Measurements from ENCODE around the gene RND1.
A peak's percentile ranks its signal among the peaks of the same experiment; 100 is the strongest.
"Not testable (repeated sequence)": the region's sequence is repeated elsewhere in the genome, so short reads cannot be mapped to it uniquely, and the experiment has no call there.

RND1 gene

DNA sequence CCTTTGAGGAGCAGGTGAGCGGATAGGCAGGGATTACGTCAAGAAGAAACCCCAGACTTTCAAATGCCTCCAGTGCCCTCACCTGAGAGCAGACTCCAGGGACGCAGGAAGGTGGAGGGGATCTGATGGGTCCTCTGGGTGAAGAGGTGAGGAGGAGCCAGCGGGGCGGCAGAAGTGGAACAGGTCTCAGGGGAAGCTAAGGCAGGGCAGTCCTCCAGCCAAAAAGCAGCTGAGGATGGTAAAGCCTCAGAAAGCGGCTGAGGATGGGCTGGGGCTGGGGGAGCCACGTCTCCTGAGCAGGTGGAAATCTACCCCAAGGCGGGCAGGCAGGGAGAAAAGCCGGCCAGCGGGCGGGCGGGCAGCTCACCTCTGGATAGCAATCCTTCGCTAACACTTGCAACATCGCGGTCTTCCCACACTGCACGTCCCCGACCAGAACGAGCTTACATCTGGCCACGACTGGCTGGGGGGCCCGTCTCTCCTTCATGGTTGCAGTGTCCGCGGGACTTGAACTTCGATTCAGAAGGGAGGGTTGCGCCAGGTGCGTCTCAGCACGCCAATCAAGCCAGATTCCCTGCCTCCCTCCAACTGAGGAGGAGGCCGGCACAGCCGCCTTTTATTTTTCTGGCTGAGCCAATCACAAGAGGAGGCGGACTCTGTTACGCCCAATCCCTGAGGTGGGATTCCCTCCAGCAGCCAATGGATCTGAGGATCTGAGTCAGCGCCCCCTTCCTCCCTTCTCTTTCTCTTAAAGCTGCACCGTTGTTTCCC lies at the start of gene RND1:
Gene RND1, minus strand, starts transcription at position 590 of the 771 bp plus-strand sequence. Its CDS starts 103 bp downstream, at position 487.
- peak; percentile 66 for DNase-seq (ENCODE audit: low read depth)

DNA sequence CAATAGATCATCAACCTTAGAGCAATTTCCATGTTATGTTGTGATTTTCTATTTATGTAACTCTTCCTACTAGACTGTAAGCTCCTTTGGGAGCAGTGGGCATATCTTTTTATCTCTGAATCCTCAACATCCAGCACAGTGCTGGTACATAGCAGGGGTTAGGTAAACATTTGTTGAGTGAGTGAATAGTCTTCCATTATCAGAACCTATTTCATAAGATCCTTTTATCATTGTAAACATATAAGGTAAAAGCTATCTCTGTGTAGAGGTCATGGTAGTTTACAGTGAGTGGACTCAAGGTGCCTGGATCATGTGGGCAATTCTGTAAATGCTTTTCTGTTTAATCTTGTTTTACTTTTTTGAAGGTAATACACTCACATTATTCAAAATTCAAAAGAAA lies 44.5 kb upstream of the RND1 start:
- no peak for DNase-seq (ENCODE audit: low read depth)

DNA sequence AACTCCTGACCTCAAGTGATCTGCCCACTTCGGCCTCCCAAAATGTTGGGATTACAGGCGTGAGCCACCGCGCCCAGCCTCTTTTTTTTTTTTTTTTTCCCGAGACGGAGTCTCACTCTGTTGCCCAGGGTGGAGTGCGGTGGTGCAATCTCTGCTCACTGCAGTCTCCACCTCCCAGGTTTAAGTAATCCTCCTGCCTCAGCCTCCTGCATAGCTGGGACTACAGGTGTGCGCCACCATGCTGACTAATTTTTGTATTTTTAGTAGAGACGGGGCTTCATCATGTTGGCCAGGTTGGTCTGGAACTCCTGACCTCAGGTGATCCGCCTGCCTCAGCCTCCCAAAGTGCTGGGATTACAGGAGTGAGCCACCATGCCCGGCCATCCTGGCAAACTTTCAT lies 44.0 kb upstream of the RND1 start:
- DNase-seq (ENCODE audit: low read depth), result not testable (repeated sequence)

DNA sequence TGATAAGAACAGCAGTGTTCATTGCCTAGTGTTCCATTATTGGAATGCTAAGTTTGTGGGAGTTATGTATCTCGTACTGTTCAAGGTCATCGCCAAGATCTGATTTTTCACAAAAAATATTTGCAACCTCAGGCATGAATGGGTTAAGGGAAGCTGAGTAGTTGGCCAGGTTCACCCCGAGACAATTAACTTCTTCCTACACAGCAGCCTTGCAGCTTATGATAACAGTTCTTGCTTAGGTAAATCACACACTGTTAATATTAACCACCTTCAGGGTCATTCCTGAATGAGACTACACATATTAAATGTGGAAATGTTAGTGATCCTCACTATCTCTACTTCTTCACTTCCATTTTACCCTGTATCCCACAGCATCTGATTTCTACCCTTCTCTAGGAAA lies 41.6 kb upstream of the RND1 start:
- DNase-seq (ENCODE audit: low read depth), result no peak

DNA sequence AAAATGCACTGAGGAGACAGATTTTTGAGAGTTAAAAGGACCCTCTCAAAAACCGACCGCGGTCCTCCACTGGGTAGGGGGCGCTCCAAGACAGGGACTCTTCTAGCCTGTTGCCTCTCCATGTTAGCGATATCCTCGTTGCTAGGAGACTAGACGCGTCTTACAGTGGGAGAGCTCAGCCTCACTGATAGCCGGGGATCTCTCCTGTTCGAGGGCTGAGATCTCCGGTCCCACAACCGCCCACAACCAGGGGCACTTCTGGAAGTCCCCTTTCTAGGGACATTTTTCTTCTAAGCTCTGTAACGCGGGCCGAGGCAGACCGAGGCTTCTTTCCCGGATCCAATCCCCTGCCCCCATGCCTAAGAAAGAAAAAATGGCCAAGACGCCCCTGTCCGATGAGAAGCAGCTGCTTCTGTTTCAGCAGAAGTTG lies 38.3 kb upstream of the RND1 start:
- peak; percentile 78 for DNase-seq (ENCODE audit: low read depth)

DNA sequence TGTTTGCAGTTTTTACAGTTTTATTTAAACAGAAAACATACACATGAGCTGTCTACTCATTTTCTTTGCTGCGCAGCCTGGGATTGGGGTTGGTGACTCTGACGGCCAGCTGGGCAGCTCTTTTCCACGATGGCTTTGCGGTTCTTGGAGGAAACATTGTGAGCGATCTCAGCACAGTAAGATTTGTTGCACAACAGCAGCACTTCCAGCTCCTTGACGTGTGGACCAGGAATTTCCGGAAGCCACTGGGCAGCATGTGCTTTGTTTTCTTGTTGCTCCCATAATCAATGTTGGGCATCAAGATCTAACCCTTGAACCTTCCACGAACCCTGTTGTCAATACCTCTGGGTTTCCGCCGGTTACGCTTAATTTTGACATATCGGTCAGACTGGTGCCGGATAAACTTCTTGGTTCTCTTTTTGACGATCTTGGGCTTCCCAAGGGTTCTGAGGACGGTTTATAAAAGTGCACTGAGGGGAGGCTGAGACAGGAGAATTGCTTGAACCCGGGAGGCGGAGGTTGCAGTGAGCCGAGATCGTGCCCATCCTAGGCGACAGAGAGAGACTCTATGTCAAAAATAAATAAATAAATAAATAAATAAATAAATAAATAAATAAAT lies 37.8 kb upstream of the RND1 start:
- DNase-seq (ENCODE audit: low read depth), result no peak

DNA sequence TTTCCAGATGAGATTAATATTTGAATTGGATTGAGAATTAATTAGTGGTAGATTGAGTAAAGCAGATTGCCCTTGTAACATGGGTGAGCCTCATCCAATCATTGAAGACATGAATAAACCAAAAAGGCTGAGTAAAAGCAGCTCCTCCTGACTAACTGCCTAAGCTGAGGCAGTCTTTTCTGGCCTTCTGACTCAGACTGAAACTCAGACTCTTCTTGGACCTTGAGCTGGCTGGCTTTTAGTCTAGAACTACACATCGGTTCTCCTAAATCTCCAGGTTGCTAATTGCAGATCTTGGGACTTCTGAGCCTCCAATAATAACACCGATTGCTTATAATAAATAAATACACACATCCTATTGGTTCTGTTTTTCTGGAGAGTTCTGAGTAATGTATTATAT lies 35.6 kb upstream of the RND1 start:
- no peak for DNase-seq (ENCODE audit: low read depth)

DNA sequence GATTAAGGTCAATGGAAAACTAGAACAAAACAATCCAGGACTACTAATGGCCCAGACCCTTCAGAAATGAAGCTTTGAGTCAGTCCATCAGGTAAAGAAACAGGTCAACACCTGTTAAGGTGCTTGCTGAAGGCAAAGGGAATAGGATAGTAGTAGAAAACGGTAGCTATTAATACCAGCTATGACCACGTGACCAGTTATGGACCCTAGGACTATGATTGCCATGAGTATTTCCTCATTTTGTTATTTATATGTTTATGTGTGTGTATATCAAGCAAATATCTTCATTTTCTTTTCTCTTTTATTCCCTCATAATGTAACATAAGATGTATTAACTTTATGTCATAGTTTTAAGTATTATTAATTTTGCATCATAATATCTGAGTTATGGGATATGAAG lies 34.0 kb upstream of the RND1 start:
- no peak for DNase-seq (ENCODE audit: low read depth)

DNA sequence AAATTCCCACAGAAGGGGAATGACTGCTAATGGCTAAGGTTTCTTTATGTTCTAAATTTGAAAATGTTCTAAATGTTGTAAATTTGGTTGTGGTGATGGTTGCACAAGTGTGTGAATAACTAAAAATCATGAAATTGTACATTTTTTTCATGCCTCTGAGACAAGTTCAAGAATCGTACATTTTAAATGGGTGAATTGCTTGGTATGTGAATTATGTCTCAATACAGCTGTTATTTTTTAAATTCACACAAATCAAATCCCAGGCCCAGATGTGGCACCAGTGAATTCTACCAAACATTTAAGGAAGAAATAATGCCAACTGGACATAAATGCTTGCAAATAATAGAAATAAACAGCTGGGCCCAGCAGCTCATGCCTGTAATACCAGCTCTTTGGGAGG lies 28.6 kb upstream of the RND1 start:
- no peak for DNase-seq (ENCODE audit: low read depth)

DNA sequence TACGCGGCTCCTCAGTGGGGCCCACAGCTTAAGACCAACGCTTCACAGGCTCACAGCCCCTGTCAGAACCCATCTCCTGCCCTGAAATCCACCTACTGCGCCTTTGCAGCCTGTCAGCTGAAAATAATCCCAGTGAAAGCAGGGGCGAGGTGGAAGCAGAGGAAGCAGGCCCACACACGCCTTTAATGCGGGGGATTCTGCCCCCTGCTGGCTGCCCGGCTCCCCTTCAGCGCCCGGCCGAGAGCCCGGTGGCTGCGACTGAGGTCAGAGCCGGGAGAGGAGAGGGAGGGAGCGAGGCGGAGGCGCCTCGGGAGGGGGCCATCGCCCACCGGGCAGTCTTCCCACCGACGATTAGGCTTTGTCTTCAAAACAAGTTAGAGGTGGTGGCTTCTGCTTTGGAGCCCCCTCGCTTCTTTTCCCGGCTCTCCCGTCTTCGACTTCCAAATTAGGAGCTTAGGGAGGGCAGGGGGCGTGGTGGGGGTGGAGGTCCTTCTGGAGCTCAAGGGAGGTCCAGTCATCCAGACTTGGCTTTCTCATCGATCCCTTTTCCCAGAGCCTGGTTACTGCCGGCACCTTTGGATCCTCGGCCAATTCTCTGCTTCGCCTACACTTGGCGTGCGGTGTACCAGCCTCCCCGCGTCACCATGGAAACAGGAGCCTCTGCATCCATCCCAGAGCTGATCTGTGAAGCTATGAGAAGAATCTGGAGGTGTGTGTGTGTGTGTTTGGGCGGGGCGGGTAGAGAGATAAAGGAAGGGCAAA lies 25.2 kb upstream of the RND1 start:
- DNase-seq (ENCODE audit: low read depth), result peak; percentile 56

DNA sequence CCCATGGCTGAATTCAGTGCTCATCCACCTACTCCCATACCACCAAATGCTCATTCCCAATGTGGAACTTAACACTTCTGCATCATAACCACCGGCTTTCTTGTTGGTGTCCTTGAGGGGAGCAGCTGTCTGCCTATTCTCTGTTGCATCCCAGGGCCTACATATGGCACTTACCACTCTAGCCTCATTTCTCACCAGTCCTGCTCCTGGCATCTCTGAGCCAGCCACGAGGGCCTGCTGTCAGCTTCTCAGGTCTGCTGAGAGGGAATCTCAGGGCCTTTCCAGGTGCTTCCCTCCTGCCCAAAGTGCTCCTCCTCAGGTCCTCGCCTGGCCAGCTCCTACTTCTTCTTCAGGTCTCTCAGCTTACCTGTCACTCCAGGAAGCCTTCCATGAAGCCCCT lies 24.0 kb upstream of the RND1 start:
- no peak for DNase-seq (ENCODE audit: low read depth)

DNA sequence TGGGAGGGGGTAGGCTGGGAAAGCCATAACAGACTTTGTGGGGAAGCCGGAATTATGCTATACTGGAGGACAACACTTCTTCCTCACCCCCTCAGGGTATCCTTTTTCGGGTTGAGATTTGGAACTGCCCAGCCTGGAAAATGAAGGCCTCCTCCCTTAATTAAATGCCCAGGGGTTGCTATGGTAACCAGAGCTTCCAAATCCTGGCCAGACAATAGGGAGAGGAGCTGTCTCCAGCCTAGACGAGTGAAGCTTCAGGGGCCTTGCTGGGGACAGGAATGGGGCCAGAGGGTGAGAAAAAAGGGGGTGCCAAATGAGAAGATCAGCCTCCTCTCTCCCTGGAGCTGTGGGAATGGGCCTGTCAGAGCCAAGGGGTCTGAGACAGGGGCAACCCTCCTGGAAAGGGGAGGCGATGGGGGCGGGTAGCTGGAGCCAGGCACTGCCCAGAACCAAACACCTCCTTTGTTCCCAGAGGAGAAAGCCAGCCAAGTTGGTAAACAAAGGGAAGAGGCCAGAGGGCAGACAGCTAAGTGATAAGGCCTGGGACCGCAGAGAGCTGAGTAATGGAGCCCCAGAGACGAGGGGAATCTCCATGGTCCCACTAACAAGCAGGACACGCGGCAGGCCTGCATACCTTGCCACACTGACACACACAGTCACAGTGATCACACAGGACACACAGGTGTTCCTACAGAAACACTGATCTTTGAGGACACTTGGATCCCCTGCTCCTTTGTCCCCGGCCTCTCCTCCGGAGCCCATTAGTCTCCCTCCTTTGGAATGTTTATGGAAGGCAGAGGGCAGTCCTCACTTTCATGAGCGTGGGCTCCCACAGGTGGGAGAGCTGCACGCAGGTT lies 17.9 kb upstream of the RND1 start:
- DNase-seq (ENCODE audit: low read depth), result no peak

DNA sequence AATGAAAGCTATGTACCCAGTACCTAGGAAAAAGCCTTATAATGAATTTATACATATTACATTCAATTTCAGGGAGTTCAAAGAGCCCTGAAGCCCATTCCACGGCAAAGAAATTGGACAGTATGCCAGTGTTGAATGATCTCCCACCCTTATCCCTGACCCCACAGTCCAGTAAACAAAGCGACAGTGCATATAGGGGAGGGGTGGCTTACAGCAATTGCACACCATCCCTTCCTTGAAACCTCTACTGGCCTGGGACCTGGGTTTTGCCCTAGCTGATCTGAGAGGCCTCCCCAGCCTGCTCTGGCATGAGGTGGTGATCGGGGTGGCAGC lies 17.3 kb upstream of the RND1 start:
- DNase-seq (ENCODE audit: low read depth), result no peak

DNA sequence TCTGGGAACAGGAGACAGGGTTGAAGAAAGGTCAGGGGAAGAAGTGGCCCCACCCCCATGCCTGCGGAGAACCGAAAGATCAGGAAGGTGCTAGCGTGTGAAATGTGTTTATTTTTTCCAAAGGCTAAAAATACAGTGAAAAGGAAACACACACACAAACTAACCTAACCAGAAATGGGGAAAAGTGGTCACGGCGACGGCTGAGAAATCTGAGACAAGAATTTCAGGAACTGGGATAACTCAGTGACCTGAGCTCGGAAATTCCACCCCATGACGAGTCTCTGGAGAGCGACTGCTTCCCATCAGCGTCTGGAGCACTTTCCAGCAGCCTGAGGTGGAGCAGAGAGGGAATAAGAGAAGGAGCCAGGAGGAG lies 16.6 kb upstream of the RND1 start:
- DNase-seq (ENCODE audit: low read depth), result no peak

DNA sequence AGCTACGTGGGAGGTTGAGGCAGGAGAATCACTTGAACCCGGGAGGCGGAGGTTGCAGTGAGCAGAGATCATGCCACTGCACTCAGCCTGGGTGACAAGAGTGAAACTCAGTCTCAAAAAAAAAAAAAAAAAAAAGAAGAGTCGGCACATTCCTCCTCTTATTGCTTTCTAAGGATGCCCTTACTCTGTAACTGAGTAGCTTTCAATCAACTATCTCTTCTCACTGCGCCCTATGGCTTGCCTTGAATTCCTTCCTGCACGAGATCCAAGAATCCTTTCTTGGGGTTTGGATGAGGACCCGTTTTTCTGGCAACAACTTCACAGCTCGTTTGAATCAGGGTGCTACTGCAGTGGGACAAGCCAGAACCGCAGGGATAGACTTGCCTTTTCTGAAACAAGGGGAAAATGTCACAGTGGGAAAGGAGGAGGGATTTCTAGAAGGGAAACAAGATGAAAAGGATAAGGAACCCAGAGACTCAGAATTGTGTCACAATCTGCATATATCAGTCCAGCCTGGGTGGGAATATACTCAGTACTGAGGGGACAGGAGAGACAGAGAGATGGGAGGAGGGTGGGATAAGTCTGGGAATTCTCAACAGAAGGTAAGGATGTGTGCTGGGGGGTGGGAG lies 16.1 kb upstream of the RND1 start:
- DNase-seq (ENCODE audit: low read depth), result no peak

DNA sequence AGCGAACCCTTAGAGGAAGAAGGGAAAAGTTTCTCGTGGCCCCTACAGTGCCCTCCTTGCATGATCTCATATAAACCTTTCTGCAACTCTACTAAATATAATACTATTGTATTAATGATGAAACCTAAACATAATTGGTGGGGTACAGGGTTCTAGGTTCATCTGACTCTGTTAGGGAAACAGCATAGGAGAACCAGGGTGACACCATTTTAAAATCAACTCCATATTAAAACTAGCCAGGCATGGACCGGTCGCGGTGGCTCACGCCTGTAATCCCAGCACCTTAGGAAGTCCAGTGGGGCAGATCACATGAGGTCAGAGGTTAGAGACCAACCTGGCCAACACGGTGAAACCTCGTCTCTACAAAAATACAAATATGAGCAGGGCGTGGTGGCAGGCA lies 15.0 kb upstream of the RND1 start:
- no peak for DNase-seq (ENCODE audit: low read depth)

DNA sequence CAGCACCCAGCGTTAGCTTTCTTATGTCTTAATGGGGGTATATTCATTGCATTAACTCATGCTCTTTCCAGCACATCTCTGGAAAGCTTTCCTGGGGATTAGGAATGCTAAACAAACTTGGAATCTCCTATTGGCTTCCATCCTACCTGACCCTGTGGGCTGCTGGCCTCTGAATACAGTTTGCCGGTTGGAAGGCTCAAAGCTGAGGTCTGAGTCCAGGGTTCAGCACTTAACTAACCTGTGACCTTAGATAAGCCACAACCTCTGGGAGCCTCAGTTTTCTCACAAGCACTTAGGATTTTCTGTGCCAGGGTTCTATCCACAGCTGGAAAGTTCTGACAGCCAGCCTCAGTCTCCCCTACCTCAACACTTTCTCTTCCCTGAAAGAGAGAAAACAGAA lies 12.9 kb upstream of the RND1 start:
- no peak for DNase-seq (ENCODE audit: low read depth)

DNA sequence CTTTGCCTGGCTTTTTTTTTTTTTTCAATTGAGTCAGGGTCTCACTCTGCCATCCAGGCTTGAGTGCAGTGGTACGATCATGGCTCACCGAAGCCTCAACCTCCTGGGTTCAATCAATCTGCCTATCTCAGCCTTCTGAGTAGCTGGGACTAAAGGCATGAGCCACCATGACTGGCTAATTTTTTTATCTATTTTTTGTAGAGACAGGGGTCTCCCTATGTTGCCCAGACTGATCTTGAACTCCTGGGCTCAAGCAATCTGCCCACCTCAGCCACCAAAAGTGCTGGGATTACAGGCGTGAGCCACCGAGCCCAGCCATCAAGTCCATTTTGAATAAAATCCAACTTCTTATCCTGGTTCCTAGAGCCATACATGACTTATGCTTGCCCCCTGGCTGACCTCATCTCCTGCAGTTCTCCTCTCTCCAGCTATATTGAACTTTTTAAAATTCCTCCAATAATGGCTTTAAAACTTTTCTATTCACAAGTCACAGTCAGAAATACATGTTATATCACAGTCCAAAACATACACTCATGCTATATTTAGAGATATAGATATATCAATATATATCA lies 10.4 kb upstream of the RND1 start:
- DNase-seq (ENCODE audit: low read depth), result no peak

DNA sequence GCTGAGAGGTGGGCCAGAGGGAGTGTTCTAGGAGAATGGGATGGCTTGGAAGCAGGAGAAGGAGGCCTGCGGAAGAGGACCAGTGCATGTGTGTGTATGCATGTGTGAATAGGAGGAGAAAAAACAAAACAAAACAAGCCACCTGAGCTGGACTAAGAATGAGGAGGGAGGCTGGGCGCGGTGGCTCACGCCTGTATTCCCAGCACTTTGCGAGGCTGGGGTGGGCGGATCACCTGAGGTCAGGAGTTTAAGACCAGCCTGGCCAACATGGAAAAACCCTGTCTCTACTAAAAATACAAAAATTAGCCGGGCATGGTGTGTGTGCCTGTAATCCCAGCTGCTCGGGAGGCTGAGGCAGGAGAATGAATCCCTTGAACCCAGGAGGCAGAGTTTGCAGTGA lies 7.9 kb upstream of the RND1 start:
- DNase-seq (ENCODE audit: low read depth), result not testable (repeated sequence)

DNA sequence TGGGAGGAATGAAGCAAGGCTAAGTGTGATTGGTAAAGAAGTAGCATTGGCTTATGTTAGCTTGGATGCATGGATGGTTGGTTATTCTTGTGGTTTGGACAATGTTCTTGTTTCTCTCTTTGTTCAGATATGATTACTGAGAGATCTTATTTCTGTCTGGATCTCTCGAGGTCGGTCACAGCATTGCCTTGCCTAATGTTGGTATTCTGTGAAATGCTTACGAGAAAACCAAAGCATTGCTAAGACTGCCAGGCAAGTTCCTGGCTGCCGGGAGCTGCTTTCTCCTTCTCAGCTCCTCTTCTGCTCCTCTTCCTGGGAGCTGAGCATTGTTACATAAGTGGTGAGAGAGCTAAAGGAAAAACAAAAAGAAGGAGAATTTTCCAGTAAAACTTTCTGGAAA lies 7.4 kb upstream of the RND1 start:
- DNase-seq (ENCODE audit: low read depth), result no peak

DNA sequence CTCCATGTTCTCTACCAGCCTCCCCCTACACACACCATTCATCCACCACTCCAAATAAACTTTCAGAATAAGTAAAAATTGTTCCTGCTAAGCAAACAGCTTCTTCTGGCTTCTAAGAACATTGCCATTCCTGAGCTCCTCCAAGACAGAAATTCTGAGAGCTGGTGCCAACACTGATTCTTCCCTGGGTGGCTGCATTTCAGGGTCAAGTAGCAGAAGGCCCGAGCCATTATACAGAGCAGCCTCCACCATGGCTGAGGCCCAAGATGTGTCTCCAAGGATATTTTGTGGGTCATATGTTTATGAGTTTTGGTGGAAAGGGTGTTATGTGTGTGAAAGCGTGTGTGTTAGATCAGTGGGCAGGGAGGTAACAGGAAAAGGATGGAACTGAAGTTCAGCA lies 3.5 kb upstream of the RND1 start:
- no peak for DNase-seq (ENCODE audit: low read depth)

DNA sequence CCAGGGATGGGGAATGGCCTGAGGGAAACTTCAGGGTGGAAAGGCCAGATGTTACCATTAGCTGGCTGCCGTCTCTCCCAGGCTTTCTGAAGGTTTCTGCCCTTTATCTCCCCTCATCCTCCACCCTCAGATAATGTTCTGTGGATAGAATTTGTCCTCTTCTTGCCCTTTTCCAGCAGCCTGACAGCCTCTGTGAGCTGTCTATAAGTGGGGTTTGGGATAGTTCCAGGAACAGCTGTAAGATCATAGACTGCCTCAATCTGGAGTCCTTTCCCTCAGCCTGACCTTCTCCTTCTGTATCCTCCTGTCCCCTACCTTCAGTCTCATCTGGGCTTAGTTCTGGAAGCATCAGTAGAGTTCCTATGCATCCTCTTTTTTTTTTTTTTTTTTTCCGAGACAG lies 2.8 kb upstream of the RND1 start:
- DNase-seq (ENCODE audit: low read depth), result no peak
